Measurements from ENCODE around the gene KCNJ14.
A peak's percentile ranks its signal among the peaks of the same experiment; 100 is the strongest.

The KCNJ14 gene

DNA sequence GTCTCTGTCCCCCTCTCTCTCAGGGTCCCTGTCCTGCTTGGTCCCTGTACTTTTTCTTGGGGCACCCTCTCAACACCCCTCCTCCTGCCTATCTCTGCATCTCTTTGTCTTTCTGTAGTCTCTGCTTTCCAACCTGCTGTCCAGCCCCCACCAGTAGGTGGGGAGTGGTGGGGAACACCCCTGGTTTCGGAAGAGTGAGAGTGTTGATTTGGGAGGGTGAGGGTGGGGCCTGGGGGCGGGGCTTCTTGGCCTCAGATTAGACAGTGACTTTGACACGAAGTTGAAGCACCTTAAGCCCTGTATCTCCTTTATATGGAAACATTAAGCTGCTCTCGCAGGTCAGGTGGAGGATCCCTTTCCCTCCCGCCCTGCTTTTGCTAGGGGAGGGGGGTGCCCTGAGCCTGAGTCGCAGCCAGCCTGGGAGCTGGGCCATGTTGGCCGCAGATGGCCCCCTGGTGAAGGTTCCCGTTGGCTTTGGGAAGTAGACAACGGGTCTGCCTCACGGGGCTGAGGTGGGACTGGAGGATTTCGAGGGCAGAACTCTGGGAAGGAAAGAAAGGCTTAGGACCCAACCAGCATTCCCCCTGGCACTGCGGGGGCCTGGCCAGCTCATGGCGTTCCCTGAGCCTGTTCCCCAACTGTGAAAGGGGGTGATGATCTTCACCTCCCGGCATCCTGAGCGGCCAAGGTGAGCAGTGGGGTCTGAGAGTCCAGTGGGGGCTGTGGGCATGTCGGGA is at the start of gene KCNJ14:
TSS of gene KCNJ14 (plus strand) at position 404 of the 737 bp plus-strand sequence. CDS start 6,151 bp downstream, outside the sequence.
- DNase-seq, result no peak

DNA sequence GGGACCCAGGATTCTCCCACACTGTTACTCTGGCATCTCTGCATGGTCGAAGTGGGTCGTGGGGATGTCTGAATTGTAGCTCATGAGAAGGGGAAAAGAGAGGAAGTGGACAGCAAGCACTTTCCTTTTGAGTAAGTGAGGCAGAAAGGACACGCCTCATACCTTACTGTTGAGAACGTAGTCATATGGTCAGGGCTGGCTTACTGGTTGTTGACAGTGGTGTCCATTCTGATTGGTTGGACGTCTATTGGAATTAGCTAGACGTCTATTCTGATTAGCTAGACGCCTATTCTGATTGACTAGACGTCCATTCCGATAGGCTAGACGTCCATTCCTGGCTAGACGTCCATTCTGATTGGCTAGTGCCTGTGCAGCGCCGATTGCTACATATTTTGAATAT is 49.5 kb upstream of the KCNJ14 start:
- no peak for DNase-seq

- no peak for DNase-seq
Measured at GRCh38 chr19:48413879-48414587, 41.3 kb upstream of the KCNJ14 start.

DNA sequence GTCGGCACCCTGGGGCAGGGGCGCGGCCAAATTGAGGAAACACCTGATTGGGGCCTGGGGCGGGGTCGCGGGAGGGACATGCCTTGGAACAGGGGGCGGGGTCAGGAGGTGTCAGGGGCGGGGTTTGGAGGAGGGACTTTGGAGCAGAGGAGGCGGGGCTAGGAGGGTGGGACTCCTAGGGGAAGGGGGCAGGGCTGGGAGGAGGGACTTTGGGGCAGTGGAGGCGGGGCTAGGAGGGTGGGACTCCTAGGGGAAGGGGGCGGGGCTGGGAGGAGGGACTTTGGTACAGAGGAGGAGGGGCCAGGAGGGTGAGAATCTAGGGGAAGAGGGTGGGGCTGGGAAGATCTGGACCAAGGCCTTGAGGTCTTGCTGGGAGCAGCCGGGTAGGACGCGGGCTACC is 40.0 kb upstream of the KCNJ14 start:
- DNase-seq, result peak; percentile 70

- no peak for DNase-seq
Measured at GRCh38 chr19:48415806-48416221, 39.6 kb upstream of the KCNJ14 start.

DNA sequence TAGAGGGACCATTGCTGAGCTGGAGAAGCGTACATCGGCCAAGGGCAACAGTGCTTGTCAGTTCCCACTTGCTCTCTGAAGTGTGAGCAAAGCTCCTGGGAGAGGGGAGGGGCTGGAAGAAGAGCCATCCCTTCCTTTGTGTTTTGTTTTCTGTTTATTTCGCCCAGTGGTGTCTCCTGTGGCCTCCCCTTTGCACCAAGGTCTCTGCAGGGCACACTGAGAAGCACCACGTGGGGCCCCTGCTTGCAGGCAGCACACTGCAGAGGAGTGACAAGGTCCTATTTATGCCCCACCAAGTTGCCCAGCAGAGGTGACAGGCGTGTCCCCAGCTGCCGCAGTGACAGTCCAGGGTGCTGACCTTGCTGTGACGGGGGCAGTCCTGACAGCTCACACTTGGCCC is 38.0 kb upstream of the KCNJ14 start:
- no peak for DNase-seq

DNA sequence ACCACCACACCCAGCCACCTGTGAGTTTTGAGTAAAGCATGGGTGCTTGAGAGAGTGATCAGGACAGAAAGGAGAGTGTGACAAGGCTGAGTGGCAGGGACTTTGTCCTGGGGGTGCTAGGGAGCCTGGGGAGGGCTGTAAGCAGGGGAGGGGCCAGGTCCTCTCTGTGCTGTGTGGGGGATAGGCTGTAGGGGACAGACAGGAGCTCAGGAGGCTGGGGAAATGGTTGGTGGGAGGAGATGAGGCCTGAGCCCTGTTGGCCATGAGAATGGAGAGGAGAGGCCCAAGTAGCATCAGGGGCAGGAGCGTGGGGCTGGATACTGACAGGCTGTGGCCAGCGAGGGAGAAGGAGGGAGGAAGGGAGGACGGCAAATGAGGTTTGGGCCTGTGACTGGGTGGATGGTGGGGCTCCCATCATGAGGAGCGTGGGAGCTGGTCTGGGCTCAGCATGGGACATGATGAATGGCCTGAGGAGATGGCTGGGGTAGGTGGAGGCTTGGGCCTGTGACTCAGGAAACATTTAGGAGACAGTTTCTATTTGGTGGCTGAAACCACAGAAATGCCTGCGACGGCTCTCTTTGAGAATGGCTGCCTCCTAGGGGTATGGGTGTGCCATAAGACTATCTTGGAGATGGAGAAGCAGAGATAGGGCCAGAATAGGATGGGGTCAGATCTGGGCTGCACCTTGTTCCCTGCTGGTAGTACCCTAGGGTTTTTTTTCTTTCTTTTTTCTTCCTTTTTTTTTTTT is 36.9 kb upstream of the KCNJ14 start:
- no peak for DNase-seq

DNA sequence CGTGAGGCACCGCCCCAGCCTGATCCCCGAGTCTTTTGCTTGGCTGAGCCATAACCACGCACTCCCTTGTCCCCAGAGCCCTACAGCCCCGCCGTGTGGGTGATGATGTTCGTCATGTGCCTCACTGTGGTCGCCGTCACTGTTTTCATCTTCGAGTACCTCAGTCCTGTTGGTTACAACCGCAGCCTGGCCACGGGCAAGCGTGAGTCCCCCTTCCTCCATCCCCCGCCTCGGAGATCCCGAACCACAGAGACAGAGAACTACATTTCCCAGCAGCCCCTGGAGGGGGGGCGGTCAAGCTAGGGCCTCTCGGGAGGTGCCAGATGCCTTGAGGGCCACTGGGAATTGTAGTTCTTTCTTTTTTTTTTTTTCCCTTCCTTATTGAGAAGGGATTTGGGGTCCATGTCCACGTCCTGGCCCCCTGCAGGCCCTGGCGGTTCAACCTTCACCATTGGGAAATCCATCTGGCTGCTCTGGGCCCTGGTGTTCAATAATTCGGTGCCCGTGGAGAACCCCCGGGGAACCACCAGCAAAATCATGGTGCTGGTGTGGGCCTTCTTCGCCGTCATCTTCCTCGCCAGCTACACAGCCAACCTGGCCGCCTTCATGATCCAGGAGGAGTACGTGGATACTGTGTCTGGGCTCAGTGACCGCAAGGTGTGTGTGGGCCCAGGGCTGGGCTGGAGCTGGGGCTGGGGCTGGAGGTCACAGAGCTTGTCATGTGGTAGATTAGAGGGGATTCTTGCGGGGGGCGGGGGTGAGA is 36.0 kb upstream of the KCNJ14 start:
- DNase-seq, result peak; percentile 68

- DNase-seq, result no peak
Measured at GRCh38 chr19:48421548-48421947, 33.8 kb upstream of the KCNJ14 start.

GRCh38 chr19:48424694-48425219 is 30.6 kb upstream of the KCNJ14 start:
- no peak for DNase-seq

DNA sequence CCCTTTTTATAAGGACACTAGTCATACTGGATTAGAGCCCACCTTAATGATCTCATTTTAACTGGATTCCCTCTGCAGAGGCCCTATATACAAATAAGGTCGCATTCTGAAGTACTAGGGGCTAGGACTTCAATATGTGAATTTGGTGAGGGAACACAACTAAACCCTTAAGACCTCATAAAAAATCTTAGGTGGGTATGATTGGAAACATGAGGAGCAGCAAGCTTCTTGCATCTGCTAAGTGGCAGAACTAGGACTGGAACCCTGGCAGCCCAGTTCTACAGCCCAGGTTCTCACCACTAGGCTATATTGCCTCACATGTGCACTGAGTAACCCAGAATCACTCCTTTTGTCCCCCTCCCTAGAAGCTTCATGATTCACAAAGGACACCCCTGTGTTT is 26.7 kb upstream of the KCNJ14 start:
- DNase-seq, result no peak

DNA sequence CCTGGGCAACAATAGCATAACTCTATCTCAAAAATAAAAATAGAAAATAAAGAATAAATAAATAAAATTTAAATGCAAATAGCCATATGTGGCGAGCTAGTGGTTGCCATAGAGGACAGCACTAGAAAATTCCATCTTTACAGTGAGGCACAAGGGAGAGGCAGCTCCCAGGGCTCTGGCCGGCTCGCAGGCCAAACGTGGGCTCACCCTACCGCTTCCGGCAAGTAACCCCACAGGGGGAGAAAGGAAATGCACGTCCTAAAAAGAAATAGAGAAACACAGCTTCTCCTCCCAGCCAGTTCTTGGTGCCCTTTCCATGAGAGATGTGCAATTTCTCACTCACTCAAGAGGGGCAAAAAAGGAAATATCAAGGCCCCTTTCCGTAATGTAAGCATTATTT is 22.0 kb upstream of the KCNJ14 start:
- no peak for DNase-seq

GRCh38 chr19:48436586-48436985 is 18.8 kb upstream of the KCNJ14 start:
- no peak for DNase-seq

GRCh38 chr19:48441360-48442050 is 13.9 kb upstream of the KCNJ14 start:
- DNase-seq, result no peak

DNA sequence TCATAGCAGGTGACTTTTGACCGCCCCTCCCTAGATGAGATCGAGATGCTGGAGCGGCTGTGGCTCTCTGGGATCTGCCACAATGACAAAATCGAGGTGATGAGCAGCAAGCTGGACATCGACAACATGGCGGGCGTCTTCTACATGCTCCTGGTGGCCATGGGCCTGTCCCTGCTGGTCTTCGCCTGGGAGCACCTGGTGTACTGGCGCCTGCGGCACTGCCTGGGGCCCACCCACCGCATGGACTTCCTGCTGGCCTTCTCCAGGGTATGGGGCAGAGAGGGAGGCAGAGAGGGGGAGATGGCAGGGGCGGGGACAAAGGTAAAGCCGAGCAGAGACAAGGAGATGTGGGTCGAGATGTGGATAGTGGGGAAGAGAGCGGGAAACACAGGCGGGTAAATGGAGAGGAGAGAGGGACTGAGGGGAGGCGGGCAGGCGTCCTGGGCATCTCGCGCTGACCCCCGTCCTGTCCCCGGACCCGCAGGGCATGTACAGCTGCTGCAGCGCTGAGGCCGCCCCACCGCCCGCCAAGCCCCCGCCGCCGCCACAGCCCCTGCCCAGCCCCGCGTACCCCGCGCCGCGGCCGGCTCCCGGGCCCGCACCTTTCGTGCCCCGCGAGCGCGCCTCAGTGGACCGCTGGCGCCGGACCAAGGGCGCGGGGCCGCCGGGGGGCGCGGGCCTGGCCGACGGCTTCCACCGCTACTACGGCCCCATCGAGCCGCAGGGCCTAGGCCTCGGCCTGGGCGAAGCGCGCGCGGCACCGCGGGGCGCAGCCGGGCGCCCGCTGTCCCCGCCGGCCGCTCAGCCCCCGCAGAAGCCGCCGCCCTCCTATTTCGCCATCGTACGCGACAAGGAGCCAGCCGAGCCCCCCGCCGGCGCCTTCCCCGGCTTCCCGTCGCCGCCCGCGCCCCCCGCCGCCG is 13.0 kb upstream of the KCNJ14 start:
- DNase-seq, result no peak

GRCh38 chr19:48443256-48443655 is 12.1 kb upstream of the KCNJ14 start:
- peak; percentile 34 for DNase-seq

DNA sequence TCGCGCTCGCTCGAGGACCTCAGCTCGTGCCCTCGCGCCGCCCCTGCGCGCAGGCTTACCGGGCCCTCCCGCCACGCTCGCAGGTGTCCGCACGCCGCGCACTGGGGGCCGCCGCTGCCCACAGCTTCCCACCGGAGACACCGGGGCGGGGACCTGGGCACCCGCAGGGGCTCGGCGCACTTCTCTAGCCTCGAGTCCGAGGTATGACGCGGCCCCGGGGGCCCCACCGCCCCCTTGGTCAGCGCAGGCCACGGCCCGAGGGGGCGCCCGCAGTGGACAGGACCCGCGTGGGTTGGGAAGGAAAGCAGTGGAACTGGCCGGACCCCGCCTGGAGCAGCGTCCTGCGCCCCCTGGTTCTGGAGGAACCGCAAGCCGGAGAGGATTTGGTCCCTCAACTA is 11.6 kb upstream of the KCNJ14 start:
- DNase-seq, result no peak

GRCh38 chr19:48444129-48444935 is 11.0 kb upstream of the KCNJ14 start:
- no peak for DNase-seq

DNA sequence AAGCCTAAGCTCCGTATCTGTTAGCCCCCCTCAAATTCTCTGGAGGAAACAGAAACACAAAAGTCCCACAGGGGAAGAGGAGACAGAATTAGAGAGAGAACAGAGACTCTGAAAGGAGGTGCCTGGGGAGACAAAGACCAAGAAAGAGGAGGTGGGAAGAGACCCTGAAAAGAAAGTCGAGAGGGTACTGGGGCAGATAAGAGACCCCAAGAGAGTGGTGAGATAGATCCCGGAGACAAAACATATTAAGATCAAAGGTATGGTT is 10.5 kb upstream of the KCNJ14 start:
- DNase-seq, result no peak

GRCh38 chr19:48445256-48445605 is 10.1 kb upstream of the KCNJ14 start:
- DNase-seq, result no peak

All from activated CD4-positive, CD25-positive, alpha-beta regulatory T cell treated with anti-CD3 and anti-CD28 coated beads, Interleukin-2, amount 50 U/mL, for 72 hours (primary cell).